Measurements from ENCODE around the gene FBLN5.
"Not testable (repeated sequence)": the region's sequence is repeated elsewhere in the genome, so short reads cannot be mapped to it uniquely, and the experiment has no call there.

The FBLN5 gene

GRCh38 chr14:91904483-91904882 is 43.0 kb downstream of the FBLN5 start:
- no peak for DNase-seq

GRCh38 chr14:91903070-91903469 is 44.4 kb downstream of the FBLN5 start:
- no peak for DNase-seq

- DNase-seq = no peak
Observed at GRCh38 chr14:91902336-91902735, 45.2 kb downstream of the FBLN5 start.

- no peak for DNase-seq
Observed at GRCh38 chr14:91901449-91902226, 45.9 kb downstream of the FBLN5 start.

- DNase-seq = no peak
Observed at GRCh38 chr14:91899806-91900205, 47.7 kb downstream of the FBLN5 start.

GRCh38 chr14:91899213-91899612 is 48.3 kb downstream of the FBLN5 start:
- DNase-seq = no peak

- no peak for DNase-seq
Observed at GRCh38 chr14:91898372-91898771, 49.1 kb downstream of the FBLN5 start.

- DNase-seq = not testable (repeated sequence)
Observed at GRCh38 chr14:91897716-91898115, 49.8 kb downstream of the FBLN5 start.

- no peak for DNase-seq
Observed at GRCh38 chr14:91897106-91897701, 50.3 kb downstream of the FBLN5 start.

- no peak for DNase-seq
Observed at GRCh38 chr14:91896419-91896818, 51.1 kb downstream of the FBLN5 start.

GRCh38 chr14:91893669-91894068 is 53.8 kb downstream of the FBLN5 start:
- no peak for DNase-seq

GRCh38 chr14:91893007-91893406 is 54.5 kb downstream of the FBLN5 start:
- no peak for DNase-seq

- DNase-seq = no peak
Observed at GRCh38 chr14:91891721-91892220, 55.7 kb downstream of the FBLN5 start.

- DNase-seq = no peak
Observed at GRCh38 chr14:91891101-91891500, 56.4 kb downstream of the FBLN5 start.

GRCh38 chr14:91890291-91890749 is 57.2 kb downstream of the FBLN5 start:
- no peak for DNase-seq

GRCh38 chr14:91889477-91890211 is 57.9 kb downstream of the FBLN5 start:
- DNase-seq = no peak

- no peak for DNase-seq
Observed at GRCh38 chr14:91888641-91889476, 58.6 kb downstream of the FBLN5 start.

GRCh38 chr14:91886961-91887360 is 60.5 kb downstream of the FBLN5 start:
- DNase-seq = no peak

GRCh38 chr14:91885839-91886238 is 61.7 kb downstream of the FBLN5 start:
- DNase-seq = no peak

GRCh38 chr14:91885113-91885712 is 62.3 kb downstream of the FBLN5 start:
- no peak for DNase-seq

- DNase-seq = no peak
Observed at GRCh38 chr14:91884664-91885063, 62.8 kb downstream of the FBLN5 start.

GRCh38 chr14:91883753-91884152 is 63.7 kb downstream of the FBLN5 start:
- no peak for DNase-seq
